HepG2 (cell line): ENCODE measurements around the gene FITM1. TPM values are rescaled to one million over a fixed set of nuclear protein-coding genes. Genes with fewer than 3 reads are reported as not detected.
A peak's percentile ranks its signal among the peaks of the same experiment; 100 is the strongest.

Experiments
- ATF7-NPFF ChIP-seq: sonication (generic); formaldehyde crosslinking; IDR thresholded peaks from 2 replicates; pipeline ENCODE4 v1.8.1; 2023; ENCODE audit warnings: mild to moderate bottlenecking, low read depth, missing genetic modification reagents, moderate library complexity
- BHLHE40 ChIP-seq: IDR thresholded peaks from 2 replicates; pipeline ENCODE4 v1.6.1; 2011; ENCODE audit warnings: low read length, improper control_type of control experiment
- FOXM1 ChIP-seq: sonication (generic); formaldehyde crosslinking; IDR thresholded peaks from 2 replicates; pipeline ENCODE4 v1.5.0; 2020; ENCODE audit warnings: missing genetic modification reagents
- HDAC6 ChIP-seq: fragments of 200-600 bp; sonication (generic); IDR thresholded peaks from 2 replicates; pipeline ENCODE4 v1.7.0; 2017; ENCODE audit warnings: mild to moderate bottlenecking, antibody characterized with exemption, low read length, low read depth
- HOXA7 ChIP-seq: sonication (generic); formaldehyde crosslinking; IDR thresholded peaks from 2 replicates; pipeline ENCODE4 v1.8.1; 2022; ENCODE audit warnings: mild to moderate bottlenecking, missing genetic modification reagents, moderate library complexity
- MEIS1 ChIP-seq: sonication (generic); formaldehyde crosslinking; IDR thresholded peaks from 2 replicates; pipeline ENCODE4 v1.9.0; 2021; ENCODE audit warnings: mild to moderate bottlenecking, missing genetic modification reagents, moderate library complexity, borderline replicate concordance
- MTF2 ChIP-seq: sonication (generic); formaldehyde crosslinking; IDR thresholded peaks from 2 replicates; pipeline ENCODE4 v1.5.0; 2020; ENCODE audit warnings: missing genetic modification reagents, borderline replicate concordance
- NFIC ChIP-seq: IDR thresholded peaks from 2 replicates; pipeline ENCODE4 v1.6.1; 2012; ENCODE audit warnings: mild to moderate bottlenecking, low read length, inconsistent platforms
- PRMT3 ChIP-seq: sonication (generic); formaldehyde crosslinking; IDR thresholded peaks from 2 replicates; pipeline ENCODE4 v1.8.1; 2022; ENCODE audit warnings: low read depth, mild to moderate bottlenecking, moderate library complexity, missing genetic modification reagents, borderline replicate concordance
- REPIN1 ChIP-seq: sonication (generic); formaldehyde crosslinking; IDR thresholded peaks from 2 replicates; pipeline ENCODE4 v1.8.0; 2022; ENCODE audit warnings: missing genetic modification reagents, low read depth, mild to moderate bottlenecking, borderline replicate concordance
- REXO4 ChIP-seq: sonication (generic); formaldehyde crosslinking; IDR thresholded peaks from 2 replicates; pipeline ENCODE4 v1.8.0; 2022; ENCODE audit warnings: missing genetic modification reagents, mild to moderate bottlenecking, borderline replicate concordance
- ZBTB38 ChIP-seq: sonication (generic); formaldehyde crosslinking; IDR thresholded peaks from 2 replicates; pipeline ENCODE4 v1.5.1; 2020; ENCODE audit warnings: mild to moderate bottlenecking, missing genetic modification reagents
- ZFP62 ChIP-seq: sonication (generic); formaldehyde crosslinking; IDR thresholded peaks from 2 replicates; pipeline ENCODE4 v1.4.0; 2020; ENCODE audit warnings: missing genetic modification reagents
- ZIK1 ChIP-seq: sonication (generic); formaldehyde crosslinking; IDR thresholded peaks from 2 replicates; pipeline ENCODE4 v1.5.0; 2020; ENCODE audit warnings: mild to moderate bottlenecking, low read depth, missing genetic modification reagents, borderline replicate concordance
- polyA plus RNA-seq, 8 experiments: library from polyadenylated mRNA; depleted of rRNA in 3 of 8; stranded (reverse) in 7 of 8; unstranded in 1 of 8; fragments of >200 nt; fragmentation: Illumina TruSeq in 4 of 8; extraction: Trizol in 4 of 8; gene quantifications; 2 replicates each; pipeline versions ENCODE4 v1.2.1 to v1.2.3, GENCODE V29; 2011 to 2016; ENCODE audit warnings: low read depth in 4 of 8, missing spikeins in 1 of 8, mixed read lengths in 1 of 8; ENCODE audit not compliant: insufficient read depth in 1 of 8
- total RNA-seq, 5 experiments: library from RNA; depleted of rRNA; stranded (reverse); fragments of >200 nt; fragmentation: Illumina TruSeq; extraction: Trizol; gene quantifications; 2 replicates each; pipeline ENCODE4 v1.2.3, GENCODE V29; 2016; ENCODE audit warnings: low read depth in 1 of 5
- TF ChIP-seq, protein P1 (sequence below): sonication (generic); formaldehyde crosslinking; IDR thresholded peaks from 2 replicates; pipeline ENCODE4; 2020; ENCODE audit warnings: missing genetic modification reagents, mild to moderate bottlenecking, borderline replicate concordance
- TF ChIP-seq, protein P2 (sequence below): sonication (generic); formaldehyde crosslinking; IDR thresholded peaks from 2 replicates; pipeline ENCODE4 v1.4.0; 2020; ENCODE audit warnings: mild to moderate bottlenecking, low read depth, missing genetic modification reagents
- TF ChIP-seq, protein P3 (sequence below): sonication (generic); formaldehyde crosslinking; IDR thresholded peaks from 2 replicates; pipeline ENCODE4 v1.5.0; 2020; ENCODE audit warnings: mild to moderate bottlenecking, missing genetic modification reagents
- TF ChIP-seq, protein P4 (sequence below): sonication (generic); formaldehyde crosslinking; IDR thresholded peaks from 2 replicates; pipeline ENCODE4 v1.5.0; 2020; ENCODE audit warnings: missing genetic modification reagents

Gene FITM1
- total and polyA plus RNA-seq, 2 of the 13 experiments (the other 11 are each of a cell fraction or from before 2014, with no cell fraction given), result 2.7 to 5.8 TPM

DNA sequence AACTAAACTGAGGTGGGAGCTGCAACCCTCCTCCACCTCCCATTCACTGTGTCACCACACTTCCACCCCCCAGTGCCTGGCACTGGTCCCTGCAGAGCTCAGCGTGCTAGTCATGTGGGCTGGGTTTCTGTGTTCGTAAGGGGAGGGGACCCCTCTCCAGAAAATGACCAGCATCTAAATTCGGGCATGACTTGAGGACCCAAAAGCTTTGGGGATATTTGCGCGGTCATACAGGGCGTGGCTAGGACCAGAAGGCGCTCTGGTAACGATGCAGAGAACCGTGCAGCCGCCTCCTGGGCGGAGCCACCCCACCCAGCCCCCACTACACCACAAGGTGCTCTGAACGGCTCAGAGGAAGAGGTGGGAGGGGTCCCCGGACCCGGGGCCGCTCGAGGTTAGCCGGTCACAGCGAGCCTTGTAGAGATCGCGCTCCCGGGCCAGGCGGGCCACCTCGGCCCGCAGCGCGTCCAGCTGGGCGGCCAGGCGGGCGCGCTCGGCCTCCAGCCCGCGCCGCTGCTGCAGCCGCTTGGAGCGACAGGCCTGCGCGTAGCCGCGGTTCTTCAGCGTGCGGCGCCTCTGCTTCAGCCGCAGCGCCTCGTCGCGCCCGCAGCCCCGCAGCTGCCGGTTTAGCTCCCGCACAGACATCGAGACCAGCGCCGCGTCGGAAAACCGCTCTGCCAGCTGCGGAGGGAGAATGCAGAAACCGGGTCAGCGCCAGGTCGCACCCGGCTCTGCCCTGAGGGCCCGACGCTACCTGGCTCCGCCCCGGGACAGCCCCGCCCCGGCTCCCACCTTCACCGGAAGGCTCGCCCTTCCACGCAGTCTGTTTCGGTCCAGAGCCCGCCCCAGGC lies 49.3 kb upstream of the FITM1 start (continued):
- TF ChIP-seq, protein P1, sequence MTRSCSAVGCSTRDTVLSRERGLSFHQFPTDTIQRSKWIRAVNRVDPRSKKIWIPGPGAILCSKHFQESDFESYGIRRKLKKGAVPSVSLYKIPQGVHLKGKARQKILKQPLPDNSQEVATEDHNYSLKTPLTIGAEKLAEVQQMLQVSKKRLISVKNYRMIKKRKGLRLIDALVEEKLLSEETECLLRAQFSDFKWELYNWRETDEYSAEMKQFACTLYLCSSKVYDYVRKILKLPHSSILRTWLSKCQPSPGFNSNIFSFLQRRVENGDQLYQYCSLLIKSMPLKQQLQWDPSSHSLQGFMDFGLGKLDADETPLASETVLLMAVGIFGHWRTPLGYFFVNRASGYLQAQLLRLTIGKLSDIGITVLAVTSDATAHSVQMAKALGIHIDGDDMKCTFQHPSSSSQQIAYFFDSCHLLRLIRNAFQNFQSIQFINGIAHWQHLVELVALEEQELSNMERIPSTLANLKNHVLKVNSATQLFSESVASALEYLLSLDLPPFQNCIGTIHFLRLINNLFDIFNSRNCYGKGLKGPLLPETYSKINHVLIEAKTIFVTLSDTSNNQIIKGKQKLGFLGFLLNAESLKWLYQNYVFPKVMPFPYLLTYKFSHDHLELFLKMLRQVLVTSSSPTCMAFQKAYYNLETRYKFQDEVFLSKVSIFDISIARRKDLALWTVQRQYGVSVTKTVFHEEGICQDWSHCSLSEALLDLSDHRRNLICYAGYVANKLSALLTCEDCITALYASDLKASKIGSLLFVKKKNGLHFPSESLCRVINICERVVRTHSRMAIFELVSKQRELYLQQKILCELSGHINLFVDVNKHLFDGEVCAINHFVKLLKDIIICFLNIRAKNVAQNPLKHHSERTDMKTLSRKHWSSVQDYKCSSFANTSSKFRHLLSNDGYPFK (CRISPR knock-in tag), result no peak
- no peak for TF ChIP-seq PRMT3
- no peak for TF ChIP-seq REPIN1 (CRISPR knock-in tag)
- peak; percentile 97 for TF ChIP-seq ZIK1 (CRISPR knock-in tag)
- no peak for TF ChIP-seq HDAC6
- TF ChIP-seq, protein P2, sequence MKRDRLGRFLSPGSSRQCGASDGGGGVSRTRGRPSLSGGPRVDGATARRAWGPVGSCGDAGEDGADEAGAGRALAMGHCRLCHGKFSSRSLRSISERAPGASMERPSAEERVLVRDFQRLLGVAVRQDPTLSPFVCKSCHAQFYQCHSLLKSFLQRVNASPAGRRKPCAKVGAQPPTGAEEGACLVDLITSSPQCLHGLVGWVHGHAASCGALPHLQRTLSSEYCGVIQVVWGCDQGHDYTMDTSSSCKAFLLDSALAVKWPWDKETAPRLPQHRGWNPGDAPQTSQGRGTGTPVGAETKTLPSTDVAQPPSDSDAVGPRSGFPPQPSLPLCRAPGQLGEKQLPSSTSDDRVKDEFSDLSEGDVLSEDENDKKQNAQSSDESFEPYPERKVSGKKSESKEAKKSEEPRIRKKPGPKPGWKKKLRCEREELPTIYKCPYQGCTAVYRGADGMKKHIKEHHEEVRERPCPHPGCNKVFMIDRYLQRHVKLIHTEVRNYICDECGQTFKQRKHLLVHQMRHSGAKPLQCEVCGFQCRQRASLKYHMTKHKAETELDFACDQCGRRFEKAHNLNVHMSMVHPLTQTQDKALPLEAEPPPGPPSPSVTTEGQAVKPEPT (CRISPR knock-in tag), result no peak; the same call in 1 of the 2 replicates
- TF ChIP-seq FOXM1, result no peak; the same call in 1 of the 2 replicates
- no peak for TF ChIP-seq BHLHE40
- no peak for TF ChIP-seq MEIS1 (CRISPR knock-in tag)
- no peak for TF ChIP-seq NFIC
- no peak for TF ChIP-seq ZFP62 (CRISPR knock-in tag)
- peak; percentile 51; the same call in 1 of the 2 replicates for TF ChIP-seq MTF2 (CRISPR knock-in tag)
- TF ChIP-seq, protein P3, sequence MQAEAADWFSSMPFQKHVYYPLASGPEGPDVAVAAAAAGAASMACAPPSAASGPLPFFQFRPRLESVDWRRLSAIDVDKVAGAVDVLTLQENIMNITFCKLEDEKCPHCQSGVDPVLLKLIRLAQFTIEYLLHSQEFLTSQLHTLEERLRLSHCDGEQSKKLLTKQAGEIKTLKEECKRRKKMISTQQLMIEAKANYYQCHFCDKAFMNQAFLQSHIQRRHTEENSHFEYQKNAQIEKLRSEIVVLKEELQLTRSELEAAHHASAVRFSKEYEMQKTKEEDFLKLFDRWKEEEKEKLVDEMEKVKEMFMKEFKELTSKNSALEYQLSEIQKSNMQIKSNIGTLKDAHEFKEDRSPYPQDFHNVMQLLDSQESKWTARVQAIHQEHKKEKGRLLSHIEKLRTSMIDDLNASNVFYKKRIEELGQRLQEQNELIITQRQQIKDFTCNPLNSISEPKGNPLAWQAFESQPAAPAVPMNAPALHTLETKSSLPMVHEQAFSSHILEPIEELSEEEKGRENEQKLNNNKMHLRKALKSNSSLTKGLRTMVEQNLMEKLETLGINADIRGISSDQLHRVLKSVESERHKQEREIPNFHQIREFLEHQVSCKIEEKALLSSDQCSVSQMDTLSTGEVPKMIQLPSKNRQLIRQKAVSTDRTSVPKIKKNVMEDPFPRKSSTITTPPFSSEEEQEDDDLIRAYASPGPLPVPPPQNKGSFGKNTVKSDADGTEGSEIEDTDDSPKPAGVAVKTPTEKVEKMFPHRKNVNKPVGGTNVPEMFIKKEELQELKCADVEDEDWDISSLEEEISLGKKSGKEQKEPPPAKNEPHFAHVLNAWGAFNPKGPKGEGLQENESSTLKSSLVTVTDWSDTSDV, result peak; percentile 72; the same call in 1 of the 2 replicates
- TF ChIP-seq, protein P4, sequence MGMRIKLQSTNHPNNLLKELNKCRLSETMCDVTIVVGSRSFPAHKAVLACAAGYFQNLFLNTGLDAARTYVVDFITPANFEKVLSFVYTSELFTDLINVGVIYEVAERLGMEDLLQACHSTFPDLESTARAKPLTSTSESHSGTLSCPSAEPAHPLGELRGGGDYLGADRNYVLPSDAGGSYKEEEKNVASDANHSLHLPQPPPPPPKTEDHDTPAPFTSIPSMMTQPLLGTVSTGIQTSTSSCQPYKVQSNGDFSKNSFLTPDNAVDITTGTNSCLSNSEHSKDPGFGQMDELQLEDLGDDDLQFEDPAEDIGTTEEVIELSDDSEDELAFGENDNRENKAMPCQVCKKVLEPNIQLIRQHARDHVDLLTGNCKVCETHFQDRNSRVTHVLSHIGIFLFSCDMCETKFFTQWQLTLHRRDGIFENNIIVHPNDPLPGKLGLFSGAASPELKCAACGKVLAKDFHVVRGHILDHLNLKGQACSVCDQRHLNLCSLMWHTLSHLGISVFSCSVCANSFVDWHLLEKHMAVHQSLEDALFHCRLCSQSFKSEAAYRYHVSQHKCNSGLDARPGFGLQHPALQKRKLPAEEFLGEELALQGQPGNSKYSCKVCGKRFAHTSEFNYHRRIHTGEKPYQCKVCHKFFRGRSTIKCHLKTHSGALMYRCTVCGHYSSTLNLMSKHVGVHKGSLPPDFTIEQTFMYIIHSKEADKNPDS (CRISPR knock-in tag), result peak; percentile 19; the same call in 1 of the 2 replicates
- no peak for TF ChIP-seq HOXA7 (CRISPR knock-in tag)
- TF ChIP-seq ATF7-NPFF (CRISPR knock-in tag), result peak; percentile 69; the same call in 1 of the 2 replicates
- TF ChIP-seq ZBTB38, result peak; percentile 79
- no peak for TF ChIP-seq REXO4 (CRISPR knock-in tag)
